ENCODE results near the gene GNAS-AS1.

GRCh38 chr20:58822149-58822548 is 28.6 kb downstream of the GNAS-AS1 start:
- TF ChIP-seq POLR2AphosphoS5 (IDR thresholded peaks at IDR 0.05; ENCODE audit: low read depth, low read length) (no peak), POLR2A (IDR thresholded peaks at IDR 0.05; ENCODE audit: low read depth, low read length) (no peak), POU2F2 (IDR thresholded peaks at IDR 0.05; ENCODE audit: low read depth, low read length) (no peak), TAF1 (IDR thresholded peaks at IDR 0.05; ENCODE audit: low read depth, low read length) (no peak), SPI1 (IDR thresholded peaks at IDR 0.05; ENCODE audit: low read depth, low read length) (no peak), PAX5 (IDR thresholded peaks at IDR 0.05; ENCODE audit: insufficient read depth, low read length, severe bottlenecking) (no peak)
